ENCODE results near the gene NPY.

NPY gene

DNA sequence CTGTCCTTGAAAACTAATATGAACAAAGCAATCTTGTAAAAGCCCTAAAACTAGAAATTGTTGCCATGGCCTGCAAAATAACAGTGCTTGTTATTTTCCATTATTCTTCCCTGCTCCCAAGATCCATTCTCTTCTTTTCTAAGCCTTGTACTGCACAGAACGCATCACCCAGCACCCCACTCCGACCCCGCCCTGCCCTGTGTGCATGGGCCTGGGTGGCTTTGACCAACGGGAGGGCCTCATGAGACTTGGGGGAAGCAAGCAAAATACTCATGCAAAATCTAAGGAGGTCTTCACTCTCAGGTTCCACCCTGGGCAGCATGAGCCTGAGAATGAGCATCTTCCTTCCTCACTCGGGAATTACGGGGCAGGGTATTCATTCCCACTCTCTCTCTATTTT, 32.4 kb downstream of the NPY start:
- no peak for DNase-seq (ENCODE audit: low read depth in 2 of 2)

DNA sequence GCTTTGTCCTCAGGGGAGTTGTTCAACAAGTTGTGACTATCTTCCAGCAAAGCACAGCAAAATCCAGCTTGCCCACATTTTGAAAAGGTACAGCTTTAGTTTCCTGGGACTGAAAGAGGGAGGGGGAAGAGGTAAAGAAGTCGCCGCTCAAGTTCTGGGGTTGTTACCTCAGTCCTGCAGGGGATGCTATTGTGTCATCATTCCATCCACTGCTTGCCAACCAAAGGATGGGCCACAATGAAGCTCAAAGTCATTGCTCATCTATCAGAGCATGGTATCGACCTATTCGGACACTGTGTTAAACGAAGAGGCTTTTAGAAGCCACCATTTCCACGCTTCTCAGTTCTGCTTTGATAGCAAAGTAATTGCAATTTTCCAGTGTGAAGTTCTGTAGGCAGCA, 34.3 kb downstream of the NPY start:
- no peak for DNase-seq (ENCODE audit: low read depth in 2 of 2)

DNA sequence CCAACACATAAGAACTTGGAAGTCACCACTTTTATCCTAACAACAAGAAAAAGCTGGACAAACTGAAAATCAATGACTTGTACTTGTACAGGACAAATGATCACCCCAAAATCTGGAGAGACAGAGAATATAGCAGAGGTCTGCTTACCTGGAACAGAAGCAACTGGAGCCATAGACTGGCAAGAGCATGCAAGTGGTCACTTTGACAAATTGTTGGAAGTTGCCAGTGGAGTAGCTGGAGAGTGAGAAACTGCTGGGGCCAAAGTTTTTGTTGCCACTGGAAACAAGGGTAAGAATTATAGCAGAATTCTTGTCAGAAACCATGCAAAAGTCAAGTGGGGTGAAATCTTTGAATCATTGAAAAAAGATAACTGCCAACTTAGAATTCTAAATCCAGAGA, 35.2 kb downstream of the NPY start:
- DNase-seq (ENCODE audit: low read depth in 2 of 2) = no peak

DNA sequence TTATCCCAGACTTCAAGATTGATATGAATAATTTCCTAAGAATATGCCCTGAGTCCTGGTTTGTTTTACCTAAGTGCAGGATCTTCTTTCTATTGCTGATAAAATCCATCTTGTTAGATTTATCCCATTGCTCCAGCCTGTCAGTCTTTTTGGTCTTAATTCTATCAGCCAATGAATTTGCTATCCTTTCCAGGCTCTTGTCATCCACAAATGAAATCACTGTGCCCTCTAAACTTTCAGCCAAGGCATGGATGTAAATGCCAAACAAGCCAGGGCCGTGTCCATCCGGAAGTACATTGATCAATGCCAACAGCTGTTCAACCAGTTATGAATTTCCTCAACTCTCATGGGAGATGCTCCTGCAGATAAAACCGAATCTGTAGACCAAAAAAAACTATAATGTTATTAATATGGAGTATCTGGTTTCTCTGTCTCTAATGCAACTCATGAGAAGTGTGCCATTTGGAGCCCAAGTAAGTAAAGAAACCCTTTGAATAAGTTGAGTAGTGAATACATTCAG, 40.0 kb downstream of the NPY start:
- no peak for DNase-seq (ENCODE audit: low read depth in 2 of 2)

DNA sequence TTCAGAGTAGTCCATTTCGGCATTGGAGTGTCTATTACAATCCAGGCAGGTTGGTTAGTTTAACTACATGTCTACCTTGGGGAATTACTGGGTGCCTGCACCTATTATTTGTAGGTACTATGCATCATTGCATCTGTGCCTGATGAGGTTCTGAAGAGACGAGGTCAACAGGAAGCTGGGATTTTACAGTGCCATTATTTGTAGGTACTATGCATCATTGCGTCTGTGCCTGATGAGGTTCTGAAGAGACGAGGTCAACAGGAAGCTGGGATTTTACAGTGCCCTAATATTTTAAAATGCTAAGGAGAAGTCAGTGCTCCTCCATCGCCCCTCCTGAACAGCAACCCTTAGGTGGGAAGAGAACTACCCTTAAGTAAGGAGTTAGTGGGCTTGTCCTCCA, 41.7 kb downstream of the NPY start:
- no peak for DNase-seq (ENCODE audit: low read depth in 2 of 2)

DNA sequence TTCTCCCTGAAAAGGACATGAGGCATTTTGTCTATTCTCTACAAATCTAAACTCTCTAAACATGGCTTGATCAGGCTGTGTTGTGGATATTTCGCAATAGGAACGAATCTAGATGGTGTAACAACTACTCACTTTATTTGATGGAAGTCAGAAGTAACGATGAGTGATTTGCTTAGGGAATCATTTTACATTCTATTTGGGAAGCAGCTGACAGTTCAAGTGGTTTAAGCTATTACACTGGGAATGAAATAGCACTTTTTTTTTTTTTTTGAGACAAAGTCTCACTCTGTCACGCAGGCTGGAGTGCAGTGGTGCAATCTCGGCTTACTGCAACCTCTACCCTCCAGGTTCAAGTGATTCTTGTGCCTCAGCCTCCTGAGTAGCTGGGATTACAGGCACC, 44.1 kb downstream of the NPY start:
- no peak for DNase-seq (ENCODE audit: low read depth in 2 of 2)

DNA sequence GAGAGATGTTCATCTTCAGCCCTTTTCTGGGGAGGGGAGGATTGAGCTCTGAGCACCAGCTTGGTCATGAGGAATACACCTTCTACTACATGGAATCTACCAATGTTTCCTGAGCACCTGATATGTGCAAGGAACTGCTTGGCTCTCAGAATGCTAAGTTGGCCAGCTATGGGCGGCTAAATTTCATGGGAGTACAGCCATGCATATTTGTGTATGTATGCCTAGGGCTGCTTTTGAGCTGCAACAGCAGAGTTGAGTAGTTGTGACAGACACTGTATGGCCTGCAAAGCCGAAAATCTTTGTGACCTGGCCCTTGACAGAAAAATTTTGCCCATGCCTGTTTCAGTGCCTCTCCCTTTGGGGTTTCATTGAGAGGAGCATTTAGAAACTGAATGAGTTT, 44.9 kb downstream of the NPY start:
- DNase-seq (ENCODE audit: low read depth in 2 of 2) = no peak

DNA sequence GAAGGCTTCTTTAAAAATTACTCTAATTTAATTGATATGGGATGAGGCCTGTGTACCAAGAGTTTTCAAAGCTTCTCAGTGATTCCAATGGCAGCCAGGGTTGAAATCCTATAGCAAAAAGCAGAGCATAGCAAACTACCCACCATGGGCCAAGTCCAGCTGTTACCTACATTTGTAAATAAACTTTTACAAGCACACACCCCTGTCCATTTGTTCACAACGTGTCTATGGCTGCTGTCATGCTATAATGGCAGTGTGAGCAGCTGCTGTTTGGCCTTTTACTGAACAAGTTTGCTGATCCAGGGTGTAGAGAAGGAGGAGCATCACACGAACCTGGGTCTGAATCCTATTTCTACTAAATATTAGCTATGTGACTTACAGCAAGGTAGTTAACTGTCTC, 50.0 kb downstream of the NPY start:
- no peak for DNase-seq (ENCODE audit: low read depth in 2 of 2)

DNA sequence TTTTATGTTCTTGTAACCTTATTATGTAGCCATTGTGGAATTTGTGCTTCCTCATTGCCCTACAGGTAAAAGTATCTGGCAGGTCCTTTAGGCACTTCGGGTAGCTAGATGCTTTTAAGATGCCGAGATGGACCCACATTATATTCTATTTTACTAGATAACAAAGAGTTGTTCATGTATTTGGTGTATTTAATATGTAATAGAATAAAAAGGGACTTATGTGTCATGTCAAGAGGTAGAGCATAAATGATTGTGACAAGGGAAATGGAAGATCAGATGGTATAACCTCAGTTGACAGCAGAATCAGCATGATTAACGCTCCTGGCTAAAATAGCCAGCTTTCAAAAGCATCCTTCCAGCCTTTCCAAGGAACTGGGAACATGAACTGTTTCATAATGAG, 50.6 kb downstream of the NPY start:
- no peak for DNase-seq (ENCODE audit: low read depth in 2 of 2)

DNA sequence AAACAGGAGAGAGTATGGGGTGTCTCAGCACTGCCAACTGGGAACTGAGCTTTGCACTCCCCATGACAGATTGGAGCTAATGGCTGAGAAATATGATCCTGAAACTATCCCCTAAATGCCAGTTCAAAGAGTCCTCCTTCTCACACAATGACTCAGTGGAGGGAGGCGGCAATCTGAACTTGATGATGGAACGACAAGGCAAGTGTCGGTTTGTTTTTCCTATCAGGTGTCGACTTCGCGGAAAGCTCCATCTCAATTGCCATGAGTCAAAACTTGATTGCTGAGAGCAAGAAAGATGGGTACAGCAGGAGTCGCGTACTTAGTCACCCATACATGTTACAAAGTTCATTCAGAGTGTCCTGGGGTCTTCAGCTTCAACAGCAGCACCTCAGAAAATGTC, 52.5 kb downstream of the NPY start:
- DNase-seq (ENCODE audit: low read depth in 2 of 2) = no peak

DNA sequence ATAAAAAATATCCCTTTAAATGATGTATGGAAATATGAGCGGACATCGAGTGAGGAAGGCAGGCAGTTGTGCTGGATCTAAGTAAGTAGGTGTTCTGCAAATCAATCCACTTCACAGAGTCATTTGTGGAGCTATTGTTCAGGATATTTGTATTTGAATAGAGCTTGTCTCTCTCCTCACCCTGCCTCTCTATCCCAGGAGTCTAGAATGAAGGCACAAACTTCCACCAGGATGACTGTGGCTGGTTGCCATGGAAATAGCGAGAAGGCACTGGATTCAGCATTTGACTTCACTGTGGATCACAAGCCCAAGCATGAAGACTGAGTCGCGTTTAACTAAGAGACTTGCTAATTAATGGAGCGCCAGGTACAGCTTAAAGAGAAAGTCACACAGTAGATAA, 53.2 kb downstream of the NPY start:
- no peak for DNase-seq (ENCODE audit: low read depth in 2 of 2)

DNA sequence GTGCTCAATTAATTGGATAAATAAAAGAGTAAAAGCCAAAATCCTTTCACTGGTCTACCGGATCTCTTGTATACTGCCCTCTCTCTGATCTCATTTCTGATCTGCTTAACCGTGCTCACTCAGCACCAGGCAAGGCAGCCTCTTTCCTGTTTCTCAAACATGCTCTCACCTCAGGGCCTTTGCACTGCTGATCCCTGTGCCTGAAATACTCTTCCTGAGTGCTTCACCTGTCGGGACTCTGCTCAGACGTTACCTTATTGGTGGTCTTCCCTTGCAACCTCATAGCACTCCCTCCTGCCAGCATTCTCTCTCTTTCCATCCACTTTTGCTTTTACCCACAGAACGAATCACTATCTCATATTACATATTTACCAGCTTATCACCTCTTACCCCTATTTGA, 55.6 kb downstream of the NPY start:
- no peak for DNase-seq (ENCODE audit: low read depth in 2 of 2)

DNA sequence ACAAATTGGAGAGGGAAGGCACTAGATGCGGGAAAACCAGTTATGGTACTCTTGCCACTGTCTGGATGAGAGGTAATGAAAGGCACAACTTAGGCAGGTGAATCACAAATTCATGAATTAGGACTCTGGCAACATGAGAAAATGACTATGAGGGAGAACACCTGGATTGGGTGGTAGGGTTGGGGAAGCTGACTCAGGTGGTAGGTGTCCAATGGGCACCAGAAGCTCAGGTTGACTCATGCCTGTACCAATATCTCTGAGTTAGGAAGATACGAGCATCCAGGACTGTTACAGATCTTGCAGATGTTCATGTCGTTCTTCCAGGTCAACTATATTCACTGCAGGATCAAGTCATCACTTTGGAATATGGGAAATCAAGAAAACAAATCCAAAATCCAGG, 56.7 kb downstream of the NPY start:
- no peak for DNase-seq (ENCODE audit: low read depth in 2 of 2)
